HEK293T (cell line): ENCODE measurements around the gene NDC1.

Source experiments
- NFRKB ChIP-seq: fragments of 450-650 bp; IDR thresholded peaks from 2 replicates; pipeline ENCODE4 v1.6.1; 2016; ENCODE audit warnings: mild to moderate bottlenecking, moderate library complexity
- SP1 ChIP-seq: fragments of 450-650 bp; IDR thresholded peaks from 2 replicates; pipeline ENCODE4 v1.6.1; 2017
- TARDBP ChIP-seq: fragments of 450-650 bp; IDR thresholded peaks from 2 replicates; pipeline ENCODE4 v1.6.1; 2016

GRCh38 chr1:53837646-53837923 lies 511 bp downstream of the NDC1 start:
- TF ChIP-seq TARDBP (no peak), SP1 (no peak), NFRKB (no peak)
